ENCODE results near the gene FIGNL2. TPM values are rescaled to one million over a fixed set of nuclear protein-coding genes. Genes with fewer than 3 reads are reported as not detected.

FIGNL2 gene
- total and polyA plus RNA-seq, 2 of the 4 experiments (the other 2 are of a cell fraction): under 0.01 to 0.12 TPM

DNA sequence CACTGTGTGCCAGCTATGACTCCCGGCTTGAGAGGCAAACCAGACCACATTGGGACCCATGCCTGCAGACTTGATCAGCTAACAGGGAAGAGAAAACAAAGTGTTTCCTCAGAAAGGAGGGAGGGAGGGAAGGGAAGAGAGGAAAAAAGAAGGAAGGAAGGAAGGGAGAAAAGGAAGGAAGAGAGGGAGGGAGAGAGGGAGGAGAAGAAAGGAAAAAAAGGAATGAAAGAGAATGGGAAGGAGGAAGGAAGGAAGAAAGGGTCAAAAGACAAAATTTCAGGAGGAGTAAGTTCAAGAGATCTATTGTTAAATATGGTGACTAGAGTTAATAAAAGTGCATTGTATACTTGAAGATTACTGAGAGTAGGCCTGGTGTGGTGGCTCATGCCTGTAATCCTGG is 18.9 kb downstream of the FIGNL2 start:
- ATAC-seq (ENCODE audit: low read depth) (no peak), DNase-seq (no peak)
- Histone ChIP-seq H3K9me3 (ENCODE audit: control insufficient read depth, insufficient read depth, low read length) (no peaks in the 10 kb centered on the region), H4K20me1 (ENCODE audit: insufficient read depth, low read length) (no peaks in the 10 kb centered on the region), H3K14ac (replicated peaks; ENCODE audit: low read depth, low read length) (no peak overlapping the region), H4K5ac (ENCODE audit: low read depth, low read length) (no peak overlapping the region), H4K8ac (ENCODE audit: low read depth in 2 of 2, low read length in 2 of 2) (no peak overlapping the region), H3K9ac (ENCODE audit: low read depth, low read length) (no peak overlapping the region), H2AK5ac (ENCODE audit: low read depth, low read length) (no peak overlapping the region), H3K23ac (ENCODE audit: low read depth, low read length) (no peak overlapping the region), H2BK120ac (ENCODE audit: low read depth, low read length) (no peak overlapping the region), H2BK20ac (ENCODE audit: low read depth, low read length) (no peak overlapping the region), H2BK5ac (ENCODE audit: low read depth, low read length, poor library complexity, severe bottlenecking) (no peak overlapping the region), H2AK9ac (replicated peaks; ENCODE audit: low read depth, low read length, poor library complexity) (no peak overlapping the region), H3K4me3 (ENCODE audit: insufficient read depth, low read depth, low read length) (no peak overlapping the region), H4K91ac (ENCODE audit: insufficient read depth, low read depth, low read length) (no peak overlapping the region), H3K18ac (ENCODE audit: low read depth, low read length) (no peak overlapping the region), H2AFZ (replicated peaks; ENCODE audit: low read length, poor library complexity) (no peak overlapping the region), H3K9me1 (ENCODE audit: insufficient read depth, low read length) (0 out of 2 replicates have a peak, but pooled peaks cover 4% of the 10 kb centered on the region), H3K36me3 (ENCODE audit: control insufficient read depth, insufficient read depth, low read length) (no peaks in the 10 kb centered on the region), H3K27me3 (ENCODE audit: control insufficient read depth, insufficient read depth, low read length) (peaks cover 41% of the 10 kb centered on the region), H3K4me1 (ENCODE audit: control insufficient read depth, insufficient read depth, low read length) (no peaks in the 10 kb centered on the region), H3K4ac (ENCODE audit: low read depth, low read length) (no peak overlapping the region), H3K79me1 (ENCODE audit: low read depth in 1 of 2, low read length in 2 of 2) (no peaks in the 10 kb centered on the region), H2BK15ac (ENCODE audit: low read depth, low read length) (no peak overlapping the region), H3K4me2 (ENCODE audit: low read depth, low read length) (no peak overlapping the region), H3K27ac (ENCODE audit: insufficient read depth, low read length) (no peak overlapping the region), H3K56ac (ENCODE audit: extremely low read depth, insufficient read depth, low read length) (no peak overlapping the region)
- in situ Hi-C loops (cut with MboI; ENCODE audit: low sequenced_read_pairs) (no loop called here), dilution Hi-C loops (cut with HindIII; ENCODE audit: low sequenced_read_pairs, unreplicated experiment) (no loop called here), intact Hi-C loops (cut with micrococcal nuclease) (no loop called here)
- ChIA-PET POLR2A (ENCODE audit: unreplicated experiment) (interaction anchor here (0.7 kb wide), 1 partner anchor 12 kb away, joined by 11 read pairs; no protein-coding TSS in a partner anchor), CTCF (no interaction called here)
- no CpG with 5 or more reads among the region's 1 CpG for WGBS, 2 experiments (ENCODE audit: extremely low coverage in 2 of 2, insufficient read length in 1 of 2)
- TF ChIP-seq, protein P1, sequence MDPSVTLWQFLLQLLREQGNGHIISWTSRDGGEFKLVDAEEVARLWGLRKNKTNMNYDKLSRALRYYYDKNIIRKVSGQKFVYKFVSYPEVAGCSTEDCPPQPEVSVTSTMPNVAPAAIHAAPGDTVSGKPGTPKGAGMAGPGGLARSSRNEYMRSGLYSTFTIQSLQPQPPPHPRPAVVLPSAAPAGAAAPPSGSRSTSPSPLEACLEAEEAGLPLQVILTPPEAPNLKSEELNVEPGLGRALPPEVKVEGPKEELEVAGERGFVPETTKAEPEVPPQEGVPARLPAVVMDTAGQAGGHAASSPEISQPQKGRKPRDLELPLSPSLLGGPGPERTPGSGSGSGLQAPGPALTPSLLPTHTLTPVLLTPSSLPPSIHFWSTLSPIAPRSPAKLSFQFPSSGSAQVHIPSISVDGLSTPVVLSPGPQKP (IDR thresholded peaks at IDR 0.05; ENCODE audit: borderline replicate concordance, low read depth, low read length): no peak
- no peak for TF ChIP-seq POLR2A (IDR thresholded peaks at IDR 0.05; ENCODE audit: low read depth, low read length)
- TF ChIP-seq USF2 (IDR thresholded peaks at IDR 0.05; ENCODE audit: low read depth, low read length): no peak
- no peak for TF ChIP-seq MXI1 (IDR thresholded peaks at IDR 0.05; ENCODE audit: borderline replicate concordance, low read depth, low read length)
- no peak for TF ChIP-seq MAFK (IDR thresholded peaks at IDR 0.05; ENCODE audit: low read depth, low read length)
- TF ChIP-seq NFE2L2 (IDR thresholded peaks at IDR 0.05; ENCODE audit: low read depth, low read length): no peak
- TF ChIP-seq CEBPB (IDR thresholded peaks at IDR 0.05; ENCODE audit: low read depth, low read length): no peak
- no peak for TF ChIP-seq SMC3 (IDR thresholded peaks at IDR 0.05; ENCODE audit: low read depth, low read length)
- no peak for TF ChIP-seq FOS (IDR thresholded peaks at IDR 0.05; ENCODE audit: low read depth, low read length)
- TF ChIP-seq MAZ (IDR thresholded peaks at IDR 0.05; ENCODE audit: borderline replicate concordance, low read depth, low read length): no peak
- TF ChIP-seq CTCF (conservative IDR thresholded peaks at IDR 0.05; ENCODE audit: low read depth, low read length): no peak
- TF ChIP-seq BHLHE40 (IDR thresholded peaks at IDR 0.05; ENCODE audit: low read depth, low read length): no peak
- TF ChIP-seq RAD21 (IDR thresholded peaks at IDR 0.05; ENCODE audit: low read length): no peak
- no peak for TF ChIP-seq CHD1 (IDR thresholded peaks at IDR 0.05; ENCODE audit: low read depth, low read length)
- no peak for TF ChIP-seq RCOR1 (IDR thresholded peaks at IDR 0.05; ENCODE audit: insufficient replicate concordance, low read length)
- BruUV-seq (replicated peaks): no TSS peak

Measured in IMR-90 (cell line).